Stimulated activated CD4-positive, alpha-beta T cell treated with anti-CD3 and anti-CD28 coated beads, Interleukin-12 subunit alpha, Interleukin-12 subunit beta, amount 100 ng/mL, for 48 hours (primary cell): ENCODE measurements around the gene CDIP1.

ENCODE experiments used
- DNase-seq, 3 donors: peaks; one replicate each; pipeline ENCODE4 v3.0.0-alpha.2; 2020; ENCODE audit warnings: low read depth in 2 of 3, low spot score in 1 of 3

Gene CDIP1

GRCh38 chr16:4460936-4461249 is 77.7 kb downstream of the CDIP1 start:
- DNase-seq: no peak
